NB4 (cell line): ENCODE data around the gene GPC5.

ENCODE experiments used
- DNase-seq: peaks from one replicate; pipeline ENCODE4 v3.0.0; 2010; ENCODE audit warnings: low read depth
- H3K4me3 ChIP-seq: one replicate; pipeline ENCODE4 v1.5.1; 2011; ENCODE audit warnings: mild to moderate bottlenecking, low read depth, low read length, moderate library complexity
- CTCF ChIP-seq: IDR thresholded peaks from one replicate; pipeline ENCODE4 v1.5.1; 2012; ENCODE audit warnings: low read depth, low read length
- MYC ChIP-seq: IDR thresholded peaks from 2 replicates; pipeline ENCODE4 v1.6.1; 2011; ENCODE audit warnings: low read depth, low read length
- POLR2A ChIP-seq: IDR thresholded peaks from 2 replicates; pipeline ENCODE4 v1.6.1; 2011; ENCODE audit warnings: mild to moderate bottlenecking; ENCODE audit not compliant: insufficient read length; ENCODE audit errors: extremely low read depth
- TF ChIP-seq, protein P1 (sequence below): IDR thresholded peaks from 2 replicates; pipeline ENCODE4 v1.6.1; 2011; ENCODE audit warnings: low read depth, low read length

GPC5 gene

DNA sequence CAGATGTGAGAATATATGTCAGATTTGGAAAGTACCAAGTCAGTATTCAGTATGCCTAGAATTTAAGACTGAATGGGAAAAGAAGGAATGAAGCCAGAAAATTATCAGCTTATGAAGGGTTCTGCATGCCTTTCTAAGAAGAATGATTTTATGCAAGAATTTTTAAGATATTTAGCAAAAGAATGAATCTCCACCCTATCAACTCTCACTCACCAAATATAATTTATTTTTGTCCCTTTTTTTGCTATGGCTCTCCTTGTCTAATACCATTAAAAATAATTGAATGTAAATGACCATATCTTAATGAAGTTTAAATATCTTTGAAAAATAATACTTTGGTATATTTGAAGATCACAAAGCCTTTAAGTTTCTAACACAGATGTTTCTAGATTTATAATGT lies 1215.5 kb downstream of the GPC5 start:
- TF ChIP-seq CTCF, result no peak
- TF ChIP-seq MYC, result no peak
- no peak for TF ChIP-seq POLR2A
- TF ChIP-seq, protein P1, sequence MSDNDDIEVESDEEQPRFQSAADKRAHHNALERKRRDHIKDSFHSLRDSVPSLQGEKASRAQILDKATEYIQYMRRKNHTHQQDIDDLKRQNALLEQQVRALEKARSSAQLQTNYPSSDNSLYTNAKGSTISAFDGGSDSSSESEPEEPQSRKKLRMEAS, result no peak
- no peak overlapping the region for H3K4me3 ChIP-seq
- no peak for DNase-seq

- TF ChIP-seq, protein P1, result no peak
- TF ChIP-seq POLR2A (no peak), MYC (no peak), CTCF (no peak)
- DNase-seq, result no peak
- no peak overlapping the region for H3K4me3 ChIP-seq
Observed at GRCh38 chr13:92621985-92622384, 1223.6 kb downstream of the GPC5 start.

GRCh38 chr13:92622905-92623304 lies 1224.5 kb downstream of the GPC5 start:
- no peak for DNase-seq

DNA sequence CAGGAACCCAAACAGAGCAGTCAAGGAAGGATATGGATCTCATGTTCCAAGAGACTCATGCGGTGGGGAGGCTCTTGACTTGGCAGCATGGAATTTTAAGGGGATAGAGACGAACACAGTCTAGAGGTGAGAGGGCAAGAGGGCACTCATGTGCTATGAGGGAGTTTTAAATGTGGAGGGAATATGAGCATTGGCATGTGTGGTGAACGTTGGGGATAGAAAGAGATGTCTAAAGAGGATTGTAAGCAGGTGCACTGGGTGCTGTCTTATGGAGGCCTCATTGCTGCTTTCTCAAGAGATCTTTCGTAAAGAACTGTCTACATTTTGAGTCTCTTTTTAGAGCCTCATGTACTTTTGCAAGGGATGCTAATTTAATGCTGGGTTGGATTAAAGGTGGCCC lies 1227.9 kb downstream of the GPC5 start:
- no peak for TF ChIP-seq POLR2A
- TF ChIP-seq MYC, result no peak
- TF ChIP-seq CTCF, result no peak
- TF ChIP-seq, protein P1, result no peak
- H3K4me3 ChIP-seq, result no peak overlapping the region
- no peak for DNase-seq

More at GRCh38 chr13:92622905-92623304, 1224.5 kb downstream of the GPC5 start:
- no peak overlapping the region for H3K4me3 ChIP-seq
- no peak for TF ChIP-seq CTCF
- TF ChIP-seq MYC, result no peak
- TF ChIP-seq, protein P1, result no peak
- no peak for TF ChIP-seq POLR2A

- DNase-seq, result no peak
- no peak overlapping the region for H3K4me3 ChIP-seq
- TF ChIP-seq MYC, result no peak
- TF ChIP-seq, protein P1, result no peak
- TF ChIP-seq CTCF, result no peak
- TF ChIP-seq POLR2A, result no peak
Observed at GRCh38 chr13:92640936-92641335, 1242.5 kb downstream of the GPC5 start.
